ENCODE measurements around the gene VPS72. TPM values are rescaled to one million over a fixed set of nuclear protein-coding genes. Genes with fewer than 3 reads are reported as not detected.

Gene VPS72, protein sequence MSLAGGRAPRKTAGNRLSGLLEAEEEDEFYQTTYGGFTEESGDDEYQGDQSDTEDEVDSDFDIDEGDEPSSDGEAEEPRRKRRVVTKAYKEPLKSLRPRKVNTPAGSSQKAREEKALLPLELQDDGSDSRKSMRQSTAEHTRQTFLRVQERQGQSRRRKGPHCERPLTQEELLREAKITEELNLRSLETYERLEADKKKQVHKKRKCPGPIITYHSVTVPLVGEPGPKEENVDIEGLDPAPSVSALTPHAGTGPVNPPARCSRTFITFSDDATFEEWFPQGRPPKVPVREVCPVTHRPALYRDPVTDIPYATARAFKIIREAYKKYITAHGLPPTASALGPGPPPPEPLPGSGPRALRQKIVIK
- polyA plus RNA-seq (2012; rRNA removed), result 80.2 and 104 TPM in 2 replicates
- polyA plus RNA-seq (2012; cell fraction: cytosol; rRNA removed), result 83.8 and 84.8 TPM in 2 replicates
- polyA plus RNA-seq (2012; cell fraction: nucleus; rRNA removed), result 36.2 and 59.0 TPM in 2 replicates

DNA sequence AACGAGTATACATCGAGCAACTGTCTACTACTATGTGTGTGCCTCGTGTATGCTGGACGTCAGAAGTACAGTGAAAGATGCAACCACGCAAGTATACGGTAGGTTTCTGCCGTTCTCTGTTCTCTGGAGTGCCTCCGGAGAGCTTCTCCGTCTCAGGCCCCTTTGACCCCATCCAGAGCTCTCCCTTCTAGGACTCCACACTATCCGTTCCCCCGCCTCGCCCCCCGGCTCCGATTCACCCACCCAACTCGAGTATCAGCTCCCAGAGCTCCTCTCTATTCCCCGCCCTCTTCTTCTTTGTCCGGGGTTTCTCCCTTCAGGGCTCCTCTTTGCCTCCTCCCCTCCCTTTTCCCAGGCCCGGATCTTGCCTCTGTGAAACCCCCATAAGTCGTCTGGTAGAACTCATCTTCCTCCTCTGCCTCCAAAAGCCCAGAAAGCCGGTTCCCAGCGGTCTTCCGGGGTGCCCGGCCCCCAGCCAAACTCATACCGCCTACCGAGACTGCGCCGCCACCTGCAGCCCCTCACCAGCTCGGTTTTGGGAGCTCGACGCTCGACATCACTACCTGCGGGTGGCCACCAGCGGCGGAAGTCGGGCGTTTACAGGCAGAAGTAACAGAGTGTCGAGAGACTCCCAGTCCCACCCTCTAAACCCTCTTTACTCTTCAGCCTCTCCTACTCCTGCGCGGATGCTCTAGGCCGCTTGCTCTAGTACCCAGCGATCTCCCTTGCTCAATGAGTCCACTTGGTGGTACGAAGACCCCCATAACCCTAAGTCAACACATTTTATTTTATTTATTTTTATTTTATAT is at the start of gene VPS72:
Gene VPS72 (minus strand): TSS at position 561 of the 809 bp plus-strand sequence. CDS start 76 bp downstream, at position 485.
- WGBS (ENCODE audit: low lambda C conversion rate), result 1% methylated on average over 40 of the region's 42 CpGs
- POLR2A ChIA-PET, result interaction anchor here (0.7 to 2.1 kb wide), 12 partner anchors 9 to 210 kb away, joined by 3 to 10 read pairs (median 6); partner anchors contain the start of genes PIP5K1A, PSMD4, TMOD4 and ZNF687
- TF ChIP-seq POLR2AphosphoS5 (IDR thresholded peaks at IDR 0.05; ENCODE audit: low read depth, low read length) (peak; percentile 99), ELF1 (IDR thresholded peaks at IDR 0.05) (peak; percentile 93), GABPA (IDR thresholded peaks at IDR 0.05; ENCODE audit: low read depth) (peak; percentile 82), TCF12 (IDR thresholded peaks at IDR 0.05) (peak; percentile 47; the same call in 1 of the 2 replicates), JUND (IDR thresholded peaks at IDR 0.05) (no peak), EP300 (IDR thresholded peaks at IDR 0.05; ENCODE audit: borderline replicate concordance in 1 of 2, low read depth in 1 of 2, low read length in 1 of 2) (peak in 1 of 2 experiments; percentile 23; a peak in 2 of 4 replicates), GATA2 (CRISPR knock-in tag; IDR thresholded peaks at IDR 0.05) (no peak), NFIC (IDR thresholded peaks at IDR 0.05; ENCODE audit: borderline replicate concordance) (no peak), RFX5 (IDR thresholded peaks at IDR 0.05; ENCODE audit: low read length) (0 out of 2 replicates have a peak, but pooled peaks have one; percentile 56), FOXJ3 (CRISPR knock-in tag; IDR thresholded peaks at IDR 0.05) (0 out of 2 replicates have a peak, but pooled peaks have one; percentile 41), RCOR1 (IDR thresholded peaks at IDR 0.05; ENCODE audit: low read length) (peak; percentile 68; the same call in 1 of the 2 replicates), SMC3 (IDR thresholded peaks at IDR 0.05; ENCODE audit: low read depth, low read length) (no peak), RXRA (IDR thresholded peaks at IDR 0.05; ENCODE audit: borderline replicate concordance, low read depth) (no peak), NRF1 (IDR thresholded peaks at IDR 0.05; ENCODE audit: low read depth, low read length) (no peak; the same call in 1 of the 2 replicates), YY1 (IDR thresholded peaks at IDR 0.05; ENCODE audit: low read depth) (peak; percentile 87), TEAD4 (IDR thresholded peaks at IDR 0.05; ENCODE audit: borderline replicate concordance, insufficient read depth) (no peak), SIN3A (IDR thresholded peaks at IDR 0.05; ENCODE audit: borderline replicate concordance, low read depth, low read length) (peak; percentile 98), MEF2A (IDR thresholded peaks at IDR 0.05; ENCODE audit: borderline replicate concordance, low read depth) (no peak), EZH2phosphoT487 (IDR thresholded peaks at IDR 0.05; ENCODE audit: borderline replicate concordance, low read depth) (no peak), FOSL2 (IDR thresholded peaks at IDR 0.05; ENCODE audit: borderline replicate concordance, low read depth) (no peak)
- TF ChIP-seq, protein P1, sequence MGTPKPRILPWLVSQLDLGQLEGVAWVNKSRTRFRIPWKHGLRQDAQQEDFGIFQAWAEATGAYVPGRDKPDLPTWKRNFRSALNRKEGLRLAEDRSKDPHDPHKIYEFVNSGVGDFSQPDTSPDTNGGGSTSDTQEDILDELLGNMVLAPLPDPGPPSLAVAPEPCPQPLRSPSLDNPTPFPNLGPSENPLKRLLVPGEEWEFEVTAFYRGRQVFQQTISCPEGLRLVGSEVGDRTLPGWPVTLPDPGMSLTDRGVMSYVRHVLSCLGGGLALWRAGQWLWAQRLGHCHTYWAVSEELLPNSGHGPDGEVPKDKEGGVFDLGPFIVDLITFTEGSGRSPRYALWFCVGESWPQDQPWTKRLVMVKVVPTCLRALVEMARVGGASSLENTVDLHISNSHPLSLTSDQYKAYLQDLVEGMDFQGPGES (IDR thresholded peaks at IDR 0.05; ENCODE audit: low read depth, low read length), result no peak
- TF ChIP-seq, protein P2, sequence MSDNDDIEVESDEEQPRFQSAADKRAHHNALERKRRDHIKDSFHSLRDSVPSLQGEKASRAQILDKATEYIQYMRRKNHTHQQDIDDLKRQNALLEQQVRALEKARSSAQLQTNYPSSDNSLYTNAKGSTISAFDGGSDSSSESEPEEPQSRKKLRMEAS (IDR thresholded peaks at IDR 0.05; ENCODE audit: low read depth), result peak; percentile 70; the same call in 1 of the 2 replicates
- TF ChIP-seq, protein P3, sequence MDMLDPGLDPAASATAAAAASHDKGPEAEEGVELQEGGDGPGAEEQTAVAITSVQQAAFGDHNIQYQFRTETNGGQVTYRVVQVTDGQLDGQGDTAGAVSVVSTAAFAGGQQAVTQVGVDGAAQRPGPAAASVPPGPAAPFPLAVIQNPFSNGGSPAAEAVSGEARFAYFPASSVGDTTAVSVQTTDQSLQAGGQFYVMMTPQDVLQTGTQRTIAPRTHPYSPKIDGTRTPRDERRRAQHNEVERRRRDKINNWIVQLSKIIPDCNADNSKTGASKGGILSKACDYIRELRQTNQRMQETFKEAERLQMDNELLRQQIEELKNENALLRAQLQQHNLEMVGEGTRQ (IDR thresholded peaks at IDR 0.05; ENCODE audit: borderline replicate concordance, low read depth, low read length), result no peak
- TF ChIP-seq, protein P4, sequence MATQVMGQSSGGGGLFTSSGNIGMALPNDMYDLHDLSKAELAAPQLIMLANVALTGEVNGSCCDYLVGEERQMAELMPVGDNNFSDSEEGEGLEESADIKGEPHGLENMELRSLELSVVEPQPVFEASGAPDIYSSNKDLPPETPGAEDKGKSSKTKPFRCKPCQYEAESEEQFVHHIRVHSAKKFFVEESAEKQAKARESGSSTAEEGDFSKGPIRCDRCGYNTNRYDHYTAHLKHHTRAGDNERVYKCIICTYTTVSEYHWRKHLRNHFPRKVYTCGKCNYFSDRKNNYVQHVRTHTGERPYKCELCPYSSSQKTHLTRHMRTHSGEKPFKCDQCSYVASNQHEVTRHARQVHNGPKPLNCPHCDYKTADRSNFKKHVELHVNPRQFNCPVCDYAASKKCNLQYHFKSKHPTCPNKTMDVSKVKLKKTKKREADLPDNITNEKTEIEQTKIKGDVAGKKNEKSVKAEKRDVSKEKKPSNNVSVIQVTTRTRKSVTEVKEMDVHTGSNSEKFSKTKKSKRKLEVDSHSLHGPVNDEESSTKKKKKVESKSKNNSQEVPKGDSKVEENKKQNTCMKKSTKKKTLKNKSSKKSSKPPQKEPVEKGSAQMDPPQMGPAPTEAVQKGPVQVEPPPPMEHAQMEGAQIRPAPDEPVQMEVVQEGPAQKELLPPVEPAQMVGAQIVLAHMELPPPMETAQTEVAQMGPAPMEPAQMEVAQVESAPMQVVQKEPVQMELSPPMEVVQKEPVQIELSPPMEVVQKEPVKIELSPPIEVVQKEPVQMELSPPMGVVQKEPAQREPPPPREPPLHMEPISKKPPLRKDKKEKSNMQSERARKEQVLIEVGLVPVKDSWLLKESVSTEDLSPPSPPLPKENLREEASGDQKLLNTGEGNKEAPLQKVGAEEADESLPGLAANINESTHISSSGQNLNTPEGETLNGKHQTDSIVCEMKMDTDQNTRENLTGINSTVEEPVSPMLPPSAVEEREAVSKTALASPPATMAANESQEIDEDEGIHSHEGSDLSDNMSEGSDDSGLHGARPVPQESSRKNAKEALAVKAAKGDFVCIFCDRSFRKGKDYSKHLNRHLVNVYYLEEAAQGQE (IDR thresholded peaks at IDR 0.05; ENCODE audit: low read depth, low read length), result no peak; the same call in 1 of the 2 replicates

More for the DNA sequence above, at the start of gene VPS72:
- H3K9me3 ChIP-seq, result no peaks in the 10 kb centered on the region
- H3K4me2 ChIP-seq, result peak within 1 kb of the TSS; percentile 67
- CTCF ChIA-PET, result interaction anchor here (0.6 to 3.3 kb wide), 10 partner anchors 15 to 769 kb away, joined by 3 to 21 read pairs (median 3); partner anchors contain the start of genes TMOD4 and TNFAIP8L2
- H3K9ac ChIP-seq, result peak within 1 kb of the TSS; percentile 89
- peaks cover 7 to 8% of the 10 kb centered on the region in 2 experiments for H3K36me3 ChIP-seq (replicated peaks in 1 of 2; ENCODE audit: control insufficient read depth in 1 of 2, insufficient read depth in 2 of 2, low read length in 1 of 2)
- H3K4me1 ChIP-seq (ENCODE audit: control insufficient read depth in 1 of 2, insufficient read depth in 2 of 2, low read depth in 1 of 2, low read length in 1 of 2), result peaks cover 0 to 6% of the 10 kb centered on the region in 2 experiments; a peak in 1 of 4 replicates
- H3K79me2 ChIP-seq (ENCODE audit: insufficient read depth), result peaks cover 39% of the 10 kb centered on the region
- H2AFZ ChIP-seq (ENCODE audit: low read depth), result peak within 1 kb of the TSS; percentile 73
- no peaks in the 10 kb centered on the region for H3K9me2 ChIP-seq
- peak; percentile 89 for DNase-seq
- H3K27me3 ChIP-seq (ENCODE audit: insufficient read depth), result no peaks in the 10 kb centered on the region
- H3F3A ChIP-seq (replicated peaks; ENCODE audit: insufficient read depth), result peaks cover 11% of the 10 kb centered on the region
- H3K4me3 ChIP-seq (ENCODE audit: low read depth in 2 of 2, low read length in 1 of 2), result peak within 1 kb of the TSS; percentile 66 to 83
- H4K20me1 ChIP-seq (ENCODE audit: insufficient read depth), result no peaks in the 10 kb centered on the region
- H3K27ac ChIP-seq (ENCODE audit: low read depth in 2 of 2, low read length in 1 of 2), result peak within 1 kb of the TSS; percentile 85 to 88

Data from SK-N-SH (cell line).